Measurements from ENCODE around the gene ITIH5.

ITIH5 gene

GRCh38 chr10:7634142-7634894 is 32.4 kb downstream of the ITIH5 start:
- DNase-seq (ENCODE audit: low read depth in 2 of 2, low spot score in 1 of 2): no peak

GRCh38 chr10:7626283-7626682 is 40.5 kb downstream of the ITIH5 start:
- no peak for DNase-seq (ENCODE audit: low read depth in 2 of 2, low spot score in 1 of 2)

- DNase-seq (ENCODE audit: low read depth in 2 of 2, low spot score in 1 of 2): no peak
Observed at GRCh38 chr10:7625836-7626235, 40.9 kb downstream of the ITIH5 start.

- DNase-seq (ENCODE audit: low read depth in 2 of 2, low spot score in 1 of 2): no peak
Observed at GRCh38 chr10:7625009-7625408, 41.8 kb downstream of the ITIH5 start.

- DNase-seq (ENCODE audit: low read depth in 2 of 2, low spot score in 1 of 2): no peak
Observed at GRCh38 chr10:7622969-7623368, 43.8 kb downstream of the ITIH5 start.

GRCh38 chr10:7618461-7618860 is 48.3 kb downstream of the ITIH5 start:
- DNase-seq (ENCODE audit: low read depth in 2 of 2, low spot score in 1 of 2): no peak

GRCh38 chr10:7611909-7612308 is 54.9 kb downstream of the ITIH5 start:
- no peak for DNase-seq (ENCODE audit: low read depth in 2 of 2, low spot score in 1 of 2)

- DNase-seq (ENCODE audit: low read depth in 2 of 2, low spot score in 1 of 2): no peak
Observed at GRCh38 chr10:7610651-7611389, 55.9 kb downstream of the ITIH5 start.

GRCh38 chr10:7610026-7610425 is 56.7 kb downstream of the ITIH5 start:
- DNase-seq (ENCODE audit: low read depth in 2 of 2, low spot score in 1 of 2): no peak

- DNase-seq (ENCODE audit: low read depth in 2 of 2, low spot score in 1 of 2): no peak
Observed at GRCh38 chr10:7609556-7609955, 57.2 kb downstream of the ITIH5 start.

- no peak for DNase-seq (ENCODE audit: low read depth in 2 of 2, low spot score in 1 of 2)
Observed at GRCh38 chr10:7608001-7608400, 58.8 kb downstream of the ITIH5 start.

GRCh38 chr10:7606951-7607404 is 59.8 kb downstream of the ITIH5 start:
- DNase-seq (ENCODE audit: low read depth in 2 of 2, low spot score in 1 of 2): no peak

- DNase-seq (ENCODE audit: low read depth in 2 of 2, low spot score in 1 of 2): no peak
Observed at GRCh38 chr10:7605565-7606295, 61.0 kb downstream of the ITIH5 start.

- DNase-seq (ENCODE audit: low read depth in 2 of 2, low spot score in 1 of 2): no peak
Observed at GRCh38 chr10:7601023-7601656, 65.6 kb downstream of the ITIH5 start.

- no peak for DNase-seq (ENCODE audit: low read depth in 2 of 2, low spot score in 1 of 2)
Observed at GRCh38 chr10:7598771-7599170, 68.0 kb downstream of the ITIH5 start.

GRCh38 chr10:7596356-7596755 is 70.4 kb downstream of the ITIH5 start:
- DNase-seq (ENCODE audit: low read depth in 2 of 2, low spot score in 1 of 2): no peak

- no peak for DNase-seq (ENCODE audit: low read depth in 2 of 2, low spot score in 1 of 2)
Observed at GRCh38 chr10:7593905-7594304, 72.9 kb downstream of the ITIH5 start.

GRCh38 chr10:7593063-7593462 is 73.7 kb downstream of the ITIH5 start:
- DNase-seq (ENCODE audit: low read depth in 2 of 2, low spot score in 1 of 2): no peak

GRCh38 chr10:7592627-7593026 is 74.1 kb downstream of the ITIH5 start:
- DNase-seq (ENCODE audit: low read depth in 2 of 2, low spot score in 1 of 2): no peak

- no peak for DNase-seq (ENCODE audit: low read depth in 2 of 2, low spot score in 1 of 2)
Observed at GRCh38 chr10:7590271-7590670, 76.5 kb downstream of the ITIH5 start.

- DNase-seq (ENCODE audit: low read depth in 2 of 2, low spot score in 1 of 2): no peak
Observed at GRCh38 chr10:7589748-7590147, 77.0 kb downstream of the ITIH5 start.

GRCh38 chr10:7587865-7588188 is 78.9 kb downstream of the ITIH5 start:
- no peak for DNase-seq (ENCODE audit: low read depth in 2 of 2, low spot score in 1 of 2)

Measured in stimulated activated CD8-positive, alpha-beta memory T cell treated with anti-CD3 and anti-CD28 coated beads, Interleukin-4, amount 100 ng/mL, for 4 hours (primary cell).